Retinal pigment epithelial cell (primary cell): ENCODE measurements around the gene MYL10.

Experiments
- DNase-seq: peaks from one replicate; pipeline ENCODE4 v3.0.0-alpha.2; 2010; ENCODE audit warnings: low read depth
- H3K4me3 ChIP-seq: 2 replicates; pipeline ENCODE4 v1.5.1; 2011; ENCODE audit warnings: mild to moderate bottlenecking, low read length, control low read depth, moderate library complexity
- CTCF ChIP-seq: conservative IDR thresholded peaks from 2 replicates; pipeline ENCODE4 v1.5.1; 2011; ENCODE audit warnings: low read depth, low read length, control low read depth, inconsistent platforms

The MYL10 gene

GRCh38 chr7:101626758-101627157 is 2.3 kb downstream of the MYL10 start:
- DNase-seq: no peak

GRCh38 chr7:101626069-101626671 is 2.9 kb downstream of the MYL10 start:
- TF ChIP-seq CTCF: no peak

More at GRCh38 chr7:101626758-101627157, 2.3 kb downstream of the MYL10 start:
- no peak for TF ChIP-seq CTCF
- no peak overlapping the region for H3K4me3 ChIP-seq

GRCh38 chr7:101625031-101625791 is 3.9 kb downstream of the MYL10 start:
- no peak overlapping the region for H3K4me3 ChIP-seq
- TF ChIP-seq CTCF: peak; percentile 50
- peak; percentile 37 for DNase-seq

More at GRCh38 chr7:101626069-101626671, 2.9 kb downstream of the MYL10 start:
- H3K4me3 ChIP-seq: no peak overlapping the region
- no peak for DNase-seq

GRCh38 chr7:101624246-101625001 is 4.7 kb downstream of the MYL10 start:
- TF ChIP-seq CTCF: no peak
- H3K4me3 ChIP-seq: no peak overlapping the region
- DNase-seq: no peak

GRCh38 chr7:101622609-101623173 is 6.4 kb downstream of the MYL10 start:
- DNase-seq: no peak
- H3K4me3 ChIP-seq: no peak overlapping the region
- no peak for TF ChIP-seq CTCF

GRCh38 chr7:101620991-101621390 is 8.1 kb downstream of the MYL10 start:
- TF ChIP-seq CTCF: no peak
- DNase-seq: no peak
- no peak overlapping the region for H3K4me3 ChIP-seq
